Neural cell (in vitro differentiated cells): Measurements from ENCODE around the gene RPL34. TPM values are rescaled to one million over a fixed set of nuclear protein-coding genes. Genes with fewer than 3 reads are reported as not detected.

Experiments used
- H2AFZ ChIP-seq: fragments of 200-600, 300-800 bp; sonication (generic), shearing (Covaris generic); 2 replicates; pipeline ENCODE4 v1.6.0; 2014; ENCODE audit warnings: low read depth, mild to moderate bottlenecking, antibody characterized with exemption, low read length, moderate library complexity
- H3F3A ChIP-seq: fragments of 200-600 bp; shearing (Covaris generic); 2 replicates; pipeline ENCODE4 v1.6.1; 2016; ENCODE audit warnings: mild to moderate bottlenecking, moderate library complexity, mixed read lengths, antibody characterized with exemption, low read length; ENCODE audit not compliant: insufficient read depth, poor library complexity, severe bottlenecking
- H3K27ac ChIP-seq: fragments of 200-600, 300-800 bp; sonication (generic), shearing (Covaris generic); 2 replicates; pipeline ENCODE4 v1.5.1; 2014; ENCODE audit warnings: mild to moderate bottlenecking, low read length, moderate library complexity
- H3K27me3 ChIP-seq: fragments of 300-800, 200-600 bp; sonication (generic), shearing (Covaris generic); 2 replicates; pipeline ENCODE4 v1.6.0; 2014; ENCODE audit warnings: mild to moderate bottlenecking, low read depth, low read length, moderate library complexity; ENCODE audit not compliant: insufficient read depth
- H3K36me3 ChIP-seq: fragments of 300-800, 200-600 bp; sonication (generic), shearing (Covaris generic); 2 replicates; pipeline ENCODE4 v1.5.1; 2014; ENCODE audit warnings: mild to moderate bottlenecking, antibody characterized with exemption, low read length, moderate library complexity; ENCODE audit not compliant: insufficient read depth
- H3K4me2 ChIP-seq: fragments of 300-800, 200-600 bp; sonication (generic), shearing (Covaris generic); 2 replicates; pipeline ENCODE4 v1.6.0; 2014; ENCODE audit warnings: mild to moderate bottlenecking, low read length
- H3K4me3 ChIP-seq: fragments of 300-800, 200-600 bp; sonication (generic), shearing (Covaris generic); 2 replicates; pipeline ENCODE4 v1.5.1; 2014; ENCODE audit warnings: mild to moderate bottlenecking, low read length, moderate library complexity
- H3K79me2 ChIP-seq: fragments of 200-600 bp; shearing (Covaris generic); replicated peaks from 2 replicates; pipeline ENCODE4 v1.6.0; 2014; ENCODE audit warnings: mild to moderate bottlenecking, low read length, moderate library complexity; ENCODE audit not compliant: insufficient read depth
- H3K9ac ChIP-seq: fragments of 300-800, 200-600 bp; sonication (generic), shearing (Covaris generic); 2 replicates; pipeline ENCODE4 v1.6.1; 2016; ENCODE audit warnings: mild to moderate bottlenecking, low read length, mixed read lengths
- H3K9me2 ChIP-seq: fragments of 200-600 bp; shearing (Covaris generic); 2 replicates; pipeline ENCODE4 v1.6.1; 2016; ENCODE audit warnings: mild to moderate bottlenecking, low read length, mixed read lengths; ENCODE audit not compliant: insufficient read depth
- H3K9me3 ChIP-seq: fragments of 200-600, 300-800 bp; sonication (generic), shearing (Covaris generic); 2 replicates; pipeline ENCODE4 v1.6.1; 2016; ENCODE audit warnings: mild to moderate bottlenecking, mixed run types, low read length, moderate library complexity, mixed read lengths
- H4K20me1 ChIP-seq: fragments of 200-600 bp; shearing (Covaris generic); 2 replicates; pipeline ENCODE4 v1.6.1; 2016; ENCODE audit warnings: mild to moderate bottlenecking, mixed run types; ENCODE audit not compliant: insufficient read depth
- CTCF ChIP-seq: fragments of 450-650 bp; IDR thresholded peaks from 2 replicates; pipeline ENCODE4 v1.5.1; 2014; ENCODE audit warnings: antibody characterized with exemption, mild to moderate bottlenecking, moderate library complexity; ENCODE audit not compliant: poor library complexity, severe bottlenecking
- EP300 ChIP-seq: fragments of 450-650 bp; conservative IDR thresholded peaks from 2 replicates; pipeline ENCODE4 v1.6.1; 2014; ENCODE audit warnings: antibody characterized with exemption, mild to moderate bottlenecking, moderate library complexity; ENCODE audit not compliant: poor library complexity, severe bottlenecking
- EZH2 ChIP-seq: fragments of 200-600, 300-800 bp; shearing (Covaris generic), sonication (generic); IDR thresholded peaks from 2 replicates; pipeline ENCODE4 v1.6.1; 2014; ENCODE audit warnings: antibody characterized with exemption, low read length, borderline replicate concordance, mild to moderate bottlenecking; ENCODE audit not compliant: insufficient read depth, poor library complexity, severe bottlenecking
- MXI1 ChIP-seq: fragments of 450-650 bp; conservative IDR thresholded peaks from 2 replicates; pipeline ENCODE4 v1.6.1; 2014; ENCODE audit warnings: antibody characterized with exemption, mild to moderate bottlenecking; ENCODE audit not compliant: poor library complexity, severe bottlenecking
- POLR2AphosphoS5 ChIP-seq: IDR thresholded peaks from 2 replicates; pipeline ENCODE4 v1.6.1; 2012
- RAD21 ChIP-seq: fragments of 450-650 bp; conservative IDR thresholded peaks from 2 replicates; pipeline ENCODE4 v1.6.1; 2014; ENCODE audit warnings: antibody characterized with exemption, mild to moderate bottlenecking, moderate library complexity
- REST ChIP-seq: IDR thresholded peaks from 2 replicates; pipeline ENCODE4 v1.6.1; 2012; ENCODE audit warnings: borderline replicate concordance
- SMC3 ChIP-seq: fragments of 450-650 bp; conservative IDR thresholded peaks from 2 replicates; pipeline ENCODE4 v1.6.1; 2014; ENCODE audit warnings: antibody characterized with exemption, mild to moderate bottlenecking, moderate library complexity; ENCODE audit not compliant: poor library complexity
- TAF1 ChIP-seq: IDR thresholded peaks from 2 replicates; pipeline ENCODE4 v1.6.1; 2012; ENCODE audit warnings: low read depth
- polyA plus RNA-seq: library from polyadenylated mRNA; depleted of rRNA; stranded (reverse); fragments of >200 nt; gene quantifications from 2 replicates; pipeline ENCODE4 v1.2.3, GENCODE V29; 2014

The RPL34 gene
- polyA plus RNA-seq, 1 donor from 2014 or later, result 2,458 TPM

GRCh38 chr4:108635070-108635655 lies 14.8 kb downstream of the RPL34 start:
- no peak overlapping the region for H3K4me3 ChIP-seq
- no peak overlapping the region for H3K27ac ChIP-seq
- no peaks in the 10 kb centered on the region for H3K79me2 ChIP-seq
- TF ChIP-seq EZH2, result no peak
- no peak for TF ChIP-seq EP300
- no peak for TF ChIP-seq POLR2AphosphoS5
- no peak for TF ChIP-seq TAF1
- no peak for TF ChIP-seq SMC3
- TF ChIP-seq REST, result no peak
- no peak for TF ChIP-seq RAD21
- no peak for TF ChIP-seq MXI1
- TF ChIP-seq CTCF, result no peak
- no peaks in the 10 kb centered on the region for H3F3A ChIP-seq
- no peaks in the 10 kb centered on the region for H3K9me3 ChIP-seq
- H3K9me2 ChIP-seq, result no peaks in the 10 kb centered on the region
- H3K27me3 ChIP-seq, result no peaks in the 10 kb centered on the region
- H3K36me3 ChIP-seq, result peaks cover 5% of the 10 kb centered on the region
- no peaks in the 10 kb centered on the region for H4K20me1 ChIP-seq
- H2AFZ ChIP-seq, result no peak overlapping the region
- no peak overlapping the region for H3K9ac ChIP-seq
- H3K4me2 ChIP-seq, result no peak overlapping the region

- H3F3A ChIP-seq, result no peaks in the 10 kb centered on the region
- no peak overlapping the region for H3K9ac ChIP-seq
- no peaks in the 10 kb centered on the region for H3K27me3 ChIP-seq
- H3K4me3 ChIP-seq, result no peak overlapping the region
- H2AFZ ChIP-seq, result no peak overlapping the region
- H3K79me2 ChIP-seq, result no peaks in the 10 kb centered on the region
- H4K20me1 ChIP-seq, result no peaks in the 10 kb centered on the region
- no peak for TF ChIP-seq RAD21
- no peak for TF ChIP-seq SMC3
- no peak for TF ChIP-seq CTCF
- no peak for TF ChIP-seq REST
- TF ChIP-seq TAF1, result no peak
- no peak for TF ChIP-seq POLR2AphosphoS5
- TF ChIP-seq MXI1, result no peak
- no peaks in the 10 kb centered on the region for H3K9me2 ChIP-seq
- H3K9me3 ChIP-seq, result no peaks in the 10 kb centered on the region
- H3K4me2 ChIP-seq, result no peak overlapping the region
- H3K36me3 ChIP-seq, result no peaks in the 10 kb centered on the region
- H3K27ac ChIP-seq, result no peak overlapping the region
Measured at GRCh38 chr4:108636246-108636645, 15.9 kb downstream of the RPL34 start.
